IPS-20b (cell line): ENCODE data around the gene LRRC18.

ENCODE experiments used
- H3K27ac ChIP-seq: one replicate; pipeline ENCODE4 v1.5.1; 2013; ENCODE audit warnings: low read length
- H3K27me3 ChIP-seq: 2 replicates; pipeline ENCODE4 v1.6.1; 2013; ENCODE audit warnings: mild to moderate bottlenecking, low read length, inconsistent platforms; ENCODE audit not compliant: insufficient read depth
- H3K36me3 ChIP-seq: 2 replicates; pipeline ENCODE4 v1.6.1; 2013; ENCODE audit warnings: low read depth, mild to moderate bottlenecking, inconsistent platforms, low read length, moderate library complexity; ENCODE audit not compliant: insufficient read depth
- H3K4me1 ChIP-seq: 2 replicates; pipeline ENCODE4 v1.6.1; 2013; ENCODE audit warnings: mild to moderate bottlenecking, control low read depth, inconsistent platforms, low read length, moderate library complexity; ENCODE audit not compliant: insufficient read depth
- H3K4me3 ChIP-seq: 2 replicates; pipeline ENCODE4 v1.5.1; 2013; ENCODE audit warnings: mild to moderate bottlenecking, low read length, inconsistent platforms
- H3K9ac ChIP-seq: 2 replicates; pipeline ENCODE4 v1.6.1; 2013; ENCODE audit warnings: low read depth, mild to moderate bottlenecking, inconsistent platforms, low read length, moderate library complexity
- H3K9me3 ChIP-seq: 2 replicates; pipeline ENCODE4 v1.6.1; 2013; ENCODE audit warnings: mild to moderate bottlenecking, low read depth, low read length, inconsistent platforms; ENCODE audit not compliant: insufficient read depth

Gene LRRC18

DNA sequence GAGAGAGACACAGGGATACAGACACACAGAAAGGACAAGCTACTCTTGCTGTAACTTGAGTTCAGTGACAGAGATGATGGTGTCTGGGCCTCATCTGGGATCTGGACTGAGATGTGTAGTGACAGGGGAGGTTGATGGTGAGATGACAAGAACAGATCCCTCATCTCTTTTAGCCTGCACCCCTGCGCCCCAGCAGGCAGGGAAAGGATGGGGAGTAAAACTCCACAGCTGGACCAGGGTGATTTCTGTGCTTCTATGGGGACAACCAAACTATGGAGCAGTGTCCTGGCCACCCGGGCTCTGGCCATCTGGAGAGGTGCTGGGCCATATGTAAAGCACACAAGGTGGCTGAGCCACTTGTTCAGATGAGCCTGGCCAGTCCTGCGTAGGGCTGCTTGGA is 4.5 kb upstream of the LRRC18 start:
- H3K27me3 ChIP-seq = no peaks in the 10 kb centered on the region
- H3K27ac ChIP-seq = no peak overlapping the region
- no peaks in the 10 kb centered on the region for H3K4me1 ChIP-seq
- no peaks in the 10 kb centered on the region for H3K9me3 ChIP-seq
- H3K36me3 ChIP-seq = no peaks in the 10 kb centered on the region
- no peak overlapping the region for H3K4me3 ChIP-seq
- no peak overlapping the region for H3K9ac ChIP-seq

DNA sequence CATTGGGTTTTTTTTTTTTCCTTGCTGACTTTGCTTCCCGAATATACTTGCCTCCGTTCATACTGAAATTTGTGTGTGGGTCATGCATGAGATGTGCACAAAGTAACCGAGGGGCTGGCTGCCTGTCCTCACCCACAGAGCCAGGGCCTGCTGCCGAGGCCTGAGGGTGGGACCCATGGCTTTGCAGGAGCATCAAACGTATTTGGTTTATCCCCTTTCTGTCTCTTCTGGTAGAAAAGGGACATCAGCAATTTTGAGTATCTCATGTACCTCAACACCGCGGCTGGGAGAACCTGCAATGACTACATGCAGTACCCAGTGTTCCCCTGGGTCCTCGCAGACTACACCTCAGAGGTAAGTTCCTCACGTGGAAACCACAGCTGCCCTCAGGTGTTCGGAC is 3.5 kb upstream of the LRRC18 start:
- Histone ChIP-seq H3K9ac (no peak overlapping the region), H3K36me3 (no peaks in the 10 kb centered on the region), H3K27me3 (no peaks in the 10 kb centered on the region), H3K27ac (no peak overlapping the region), H3K9me3 (no peaks in the 10 kb centered on the region), H3K4me1 (no peaks in the 10 kb centered on the region), H3K4me3 (no peak overlapping the region)

DNA sequence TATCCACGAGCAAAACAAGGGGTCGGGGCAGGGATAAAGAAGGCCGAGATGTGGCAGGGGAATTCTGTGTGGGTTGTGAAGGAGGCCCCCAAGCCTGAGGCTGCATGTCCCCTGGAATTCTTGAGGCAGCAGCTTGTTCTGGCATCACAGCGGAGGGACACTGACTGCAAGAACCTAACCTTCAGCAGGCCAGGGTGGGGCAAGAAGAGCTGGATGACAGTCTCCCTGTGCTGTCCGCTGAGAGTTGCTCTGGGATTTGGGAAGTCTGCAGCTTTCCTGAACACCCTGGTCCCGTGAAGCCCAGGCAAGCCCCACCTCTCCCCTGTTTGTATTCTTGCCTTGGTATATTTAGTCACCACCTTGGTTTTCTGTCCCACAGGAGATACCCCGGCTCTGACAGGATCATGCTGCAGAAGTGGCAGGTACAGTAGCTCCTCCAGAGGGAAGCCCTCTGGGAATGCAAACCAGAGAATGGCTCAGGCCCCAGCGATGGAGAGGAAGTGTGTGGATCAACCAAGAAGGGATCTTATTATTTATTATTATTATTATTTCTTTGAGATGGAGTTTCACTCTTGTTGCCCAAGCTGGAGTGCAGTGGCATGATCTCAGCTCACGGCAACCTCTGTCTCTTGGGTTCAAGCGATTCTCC is 1.9 kb upstream of the LRRC18 start:
- Histone ChIP-seq H3K4me3 (no peak overlapping the region), H3K36me3 (no peaks in the 10 kb centered on the region), H3K27ac (no peak overlapping the region), H3K4me1 (no peaks in the 10 kb centered on the region), H3K9ac (no peak overlapping the region), H3K9me3 (no peaks in the 10 kb centered on the region), H3K27me3 (no peaks in the 10 kb centered on the region)

DNA sequence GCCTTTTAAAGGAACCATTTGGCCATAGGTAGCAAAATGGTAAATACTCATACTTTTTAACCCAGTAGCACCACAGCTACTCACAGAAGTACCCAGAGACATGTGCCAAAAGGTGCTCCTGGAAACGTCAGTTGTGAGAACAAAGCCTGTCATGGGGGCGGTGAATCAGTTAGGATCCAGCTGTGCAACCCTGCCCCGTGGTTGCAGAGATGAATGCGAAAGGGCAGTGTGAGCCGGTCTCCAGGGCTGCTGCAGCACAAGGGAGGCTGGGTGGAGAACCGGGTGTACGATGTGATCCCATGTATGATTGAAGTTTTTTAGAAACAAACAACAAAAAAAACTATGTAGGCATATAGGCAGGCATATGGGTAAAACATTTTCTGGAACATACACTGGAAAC is 1.3 kb upstream of the LRRC18 start:
- Histone ChIP-seq H3K36me3 (no peaks in the 10 kb centered on the region), H3K4me1 (no peaks in the 10 kb centered on the region), H3K27me3 (no peaks in the 10 kb centered on the region), H3K27ac (no peak overlapping the region), H3K9ac (no peak overlapping the region), H3K4me3 (no peak overlapping the region), H3K9me3 (no peaks in the 10 kb centered on the region)

DNA sequence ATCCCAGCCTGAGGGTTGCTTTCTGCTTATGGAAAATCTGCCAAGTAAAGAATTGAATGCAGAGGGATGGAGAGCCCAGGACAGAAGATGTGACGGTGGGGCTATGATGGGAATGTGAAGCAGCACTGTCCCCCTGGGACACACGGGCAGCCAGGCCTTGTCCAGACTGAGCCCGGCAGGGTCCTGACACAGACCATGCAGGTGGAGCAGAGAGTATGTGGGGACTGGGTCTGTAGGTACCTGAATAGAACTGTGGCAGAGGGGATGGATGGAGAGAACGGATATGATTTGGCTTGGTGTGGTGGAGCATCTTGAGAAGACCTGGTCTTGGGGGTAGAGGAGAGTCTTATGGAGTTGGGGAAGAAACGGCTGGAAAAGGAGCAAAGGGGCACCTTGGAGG is 732 bp upstream of the LRRC18 start:
- H3K9ac ChIP-seq = no peak overlapping the region
- H3K27ac ChIP-seq = no peak overlapping the region
- H3K4me1 ChIP-seq = no peaks in the 10 kb centered on the region
- H3K4me3 ChIP-seq = no peak overlapping the region
- no peaks in the 10 kb centered on the region for H3K9me3 ChIP-seq
- H3K36me3 ChIP-seq = no peaks in the 10 kb centered on the region
- no peaks in the 10 kb centered on the region for H3K27me3 ChIP-seq

DNA sequence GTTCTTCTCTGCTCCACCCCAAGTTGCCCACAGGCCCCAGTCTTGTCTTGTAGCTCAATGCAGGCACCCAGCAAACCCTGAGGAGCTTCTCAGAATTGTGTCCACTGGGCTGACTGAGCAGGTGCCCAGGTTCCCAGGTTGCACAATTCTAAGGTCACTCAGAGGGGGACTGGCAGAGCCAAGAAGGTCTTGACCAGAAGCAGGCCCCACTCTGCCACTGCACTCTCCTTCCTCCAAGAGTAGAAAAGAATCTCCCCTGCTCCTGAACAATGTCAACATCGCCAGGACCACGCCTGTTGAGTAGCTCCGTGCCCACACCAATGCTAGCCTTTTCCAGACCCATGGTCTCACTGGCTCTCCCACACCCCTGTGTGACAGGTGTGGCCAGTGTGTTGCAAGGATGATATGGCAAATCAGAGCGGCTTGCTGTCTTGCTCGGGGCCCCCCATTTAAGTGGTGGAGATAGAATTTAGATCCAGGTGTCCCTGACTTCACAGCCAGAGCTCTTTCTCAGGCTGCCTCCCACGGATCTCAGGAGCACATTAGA is 577 bp downstream of the LRRC18 start:
- H3K27me3 ChIP-seq = no peaks in the 10 kb centered on the region
- H3K9ac ChIP-seq = no peak overlapping the region
- no peaks in the 10 kb centered on the region for H3K9me3 ChIP-seq
- H3K27ac ChIP-seq = no peak overlapping the region
- H3K4me1 ChIP-seq = no peaks in the 10 kb centered on the region
- H3K36me3 ChIP-seq = no peaks in the 10 kb centered on the region
- no peak overlapping the region for H3K4me3 ChIP-seq

DNA sequence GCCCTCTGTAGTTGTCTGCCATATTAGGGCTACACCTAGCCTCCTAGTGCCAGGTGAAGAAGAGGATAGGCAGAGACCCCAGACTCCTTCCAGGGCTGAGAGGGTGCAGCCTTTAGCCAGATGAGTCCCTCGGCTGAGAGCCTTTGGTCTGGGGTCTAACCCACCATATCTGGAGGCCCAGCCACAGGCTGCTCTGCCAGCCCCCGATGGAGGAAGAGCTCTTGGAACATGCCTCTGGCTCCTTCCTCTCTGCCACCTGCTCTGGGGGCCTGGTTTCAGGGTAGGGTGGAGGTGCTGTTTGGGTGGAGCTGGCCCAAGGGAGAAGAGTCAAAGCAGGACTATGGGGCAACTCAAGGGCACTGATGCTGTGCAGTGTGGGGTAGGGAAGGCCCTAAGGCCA is 1.4 kb downstream of the LRRC18 start:
- Histone ChIP-seq H3K9me3 (no peaks in the 10 kb centered on the region), H3K27me3 (no peaks in the 10 kb centered on the region), H3K4me3 (no peak overlapping the region), H3K36me3 (no peaks in the 10 kb centered on the region), H3K9ac (no peak overlapping the region), H3K4me1 (no peaks in the 10 kb centered on the region), H3K27ac (no peak overlapping the region)

DNA sequence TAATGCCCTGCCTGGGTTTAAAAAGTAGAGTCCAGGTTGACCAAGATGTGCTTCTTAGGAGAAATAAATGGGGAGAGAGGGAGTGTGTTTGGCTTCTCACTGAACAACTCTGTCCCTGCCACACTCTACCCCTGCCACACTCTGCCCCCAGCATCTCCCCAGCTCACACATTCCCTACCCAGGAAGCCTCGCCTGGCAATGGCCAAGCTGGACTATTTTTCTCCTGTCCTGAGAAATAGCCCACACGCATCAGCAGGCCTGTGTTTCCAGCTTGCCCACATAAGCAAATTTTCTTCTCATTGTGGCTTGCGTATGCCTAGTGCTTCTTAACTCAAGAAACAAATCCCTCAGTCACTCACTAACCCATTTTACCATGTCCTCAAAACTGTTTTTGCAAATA is 1.8 kb downstream of the LRRC18 start:
- H3K4me3 ChIP-seq = no peak overlapping the region
- H3K4me1 ChIP-seq = no peaks in the 10 kb centered on the region
- no peaks in the 10 kb centered on the region for H3K27me3 ChIP-seq
- no peaks in the 10 kb centered on the region for H3K9me3 ChIP-seq
- H3K27ac ChIP-seq = no peak overlapping the region
- H3K9ac ChIP-seq = no peak overlapping the region
- no peaks in the 10 kb centered on the region for H3K36me3 ChIP-seq

DNA sequence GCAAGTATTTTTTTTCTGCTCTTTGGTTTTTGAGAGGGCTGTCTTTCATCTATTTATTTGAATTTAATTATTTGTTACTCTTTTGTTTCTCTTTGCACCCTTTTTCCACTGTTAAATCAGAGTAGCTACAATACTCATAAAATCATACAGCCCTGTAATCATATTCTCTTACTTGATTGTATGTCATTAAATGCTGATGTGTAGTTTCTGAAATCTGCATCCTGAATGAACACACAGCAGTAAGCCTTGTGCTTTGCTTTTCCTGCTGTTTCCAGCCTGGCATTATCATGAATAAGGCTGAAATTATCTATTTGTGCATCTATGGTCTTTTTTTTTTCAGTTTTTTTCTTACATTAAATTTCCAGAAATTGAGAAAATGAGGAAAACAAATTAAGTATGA is 4.1 kb downstream of the LRRC18 start:
- Histone ChIP-seq H3K9ac (no peak overlapping the region), H3K27me3 (no peaks in the 10 kb centered on the region), H3K9me3 (no peaks in the 10 kb centered on the region), H3K36me3 (no peaks in the 10 kb centered on the region), H3K4me3 (no peak overlapping the region), H3K4me1 (0 out of 2 replicates have a peak, but pooled peaks cover 2% of the 10 kb centered on the region), H3K27ac (no peak overlapping the region)

DNA sequence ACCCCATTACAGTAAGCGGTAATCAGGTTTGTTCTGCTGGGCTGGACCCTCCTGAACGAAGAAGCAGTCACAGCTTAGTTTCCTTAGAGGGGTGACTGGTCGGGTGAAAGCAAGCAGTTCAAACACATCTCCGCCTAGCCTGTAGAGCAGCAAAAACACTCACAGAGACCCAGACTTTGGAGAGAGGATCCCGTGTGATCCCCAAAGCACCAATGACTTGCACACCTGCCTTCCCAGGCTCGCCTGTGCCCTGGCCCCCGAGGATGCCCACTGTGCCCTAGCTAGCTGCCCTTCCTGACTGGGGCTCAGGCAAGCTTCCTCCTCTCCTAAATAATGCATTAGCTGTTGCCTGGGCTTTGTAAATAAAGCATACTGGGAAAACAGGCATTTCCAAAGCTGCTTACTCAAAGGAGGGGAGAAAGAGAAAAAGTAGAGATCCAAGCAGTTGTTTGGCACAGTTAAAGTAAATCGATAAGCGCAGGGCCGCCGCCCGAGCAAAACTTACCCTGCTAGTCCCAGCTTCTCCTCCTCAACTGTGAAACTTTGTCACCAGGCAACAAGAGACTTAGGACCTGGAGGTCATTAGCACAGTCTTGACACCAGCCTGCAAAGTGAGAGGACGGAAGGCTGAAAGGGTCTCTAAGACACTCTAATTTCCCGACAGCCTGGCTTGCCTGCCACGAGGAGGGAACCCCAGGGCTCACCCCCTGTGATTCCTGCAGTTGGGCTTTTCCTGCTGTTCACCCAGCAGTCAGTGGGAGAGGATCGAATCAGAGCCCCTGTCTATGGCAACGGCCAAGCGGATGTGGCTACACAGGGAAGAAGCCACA is 4.8 kb downstream of the LRRC18 start:
- Histone ChIP-seq H3K9me3 (no peaks in the 10 kb centered on the region), H3K9ac (no peak overlapping the region), H3K4me1 (0 out of 2 replicates have a peak, but pooled peaks cover 2% of the 10 kb centered on the region), H3K36me3 (no peaks in the 10 kb centered on the region), H3K27me3 (no peaks in the 10 kb centered on the region), H3K4me3 (no peak overlapping the region), H3K27ac (no peak overlapping the region)

DNA sequence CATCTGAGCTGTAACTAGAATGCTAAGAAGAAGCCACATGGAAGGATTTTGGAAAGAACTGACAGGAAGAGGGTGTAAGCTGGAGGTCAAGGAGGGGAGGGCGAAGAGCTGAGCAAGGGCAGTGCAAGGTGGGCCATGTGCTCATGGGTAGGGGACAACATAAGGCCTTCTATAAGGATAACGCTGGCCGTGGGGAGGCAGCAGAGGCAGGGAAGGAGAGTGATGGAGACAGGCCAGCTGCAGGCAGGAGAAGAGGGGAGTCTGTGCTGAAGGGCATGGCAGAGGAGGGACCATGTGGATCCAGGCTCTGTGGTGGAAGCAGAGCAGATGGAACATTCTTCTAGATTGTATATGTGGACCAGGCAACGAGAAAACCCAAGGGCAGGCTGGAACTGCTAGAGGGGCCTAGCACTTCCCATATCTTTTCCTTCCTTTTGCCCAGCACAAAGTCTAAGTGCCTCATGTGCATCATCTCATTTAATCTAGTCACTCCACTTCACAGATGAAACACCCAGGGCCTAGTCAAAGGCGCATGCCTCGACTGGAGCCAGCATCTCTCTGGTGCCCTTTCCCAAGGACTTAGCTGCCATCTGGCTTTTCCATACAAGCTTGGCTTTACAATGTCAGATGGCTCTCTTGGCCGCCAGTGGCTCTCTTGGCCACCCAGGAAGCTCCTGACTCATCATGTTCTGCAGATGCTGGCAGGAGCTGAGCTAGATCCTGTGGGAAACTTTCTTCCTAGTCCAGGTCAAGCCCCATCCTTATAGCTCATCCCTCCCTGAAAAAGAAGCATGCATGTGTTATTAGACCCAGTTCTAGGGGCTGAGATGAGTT is 6.6 kb downstream of the LRRC18 start:
- H3K4me3 ChIP-seq = no peak overlapping the region
- 0 out of 2 replicates have a peak, but pooled peaks cover 2% of the 10 kb centered on the region for H3K4me1 ChIP-seq
- H3K27me3 ChIP-seq = no peaks in the 10 kb centered on the region
- no peak overlapping the region for H3K9ac ChIP-seq
- no peaks in the 10 kb centered on the region for H3K36me3 ChIP-seq
- no peak overlapping the region for H3K27ac ChIP-seq
- no peaks in the 10 kb centered on the region for H3K9me3 ChIP-seq
